HepG2 (cell line): ENCODE measurements around the gene CD164L2. TPM values are rescaled to one million over a fixed set of nuclear protein-coding genes. Genes with fewer than 3 reads are reported as not detected.

ENCODE experiments used
- ATAD3A ChIP-seq: sonication (generic); formaldehyde crosslinking; IDR thresholded peaks from 2 replicates; pipeline ENCODE4 v1.4.0; 2020; ENCODE audit warnings: missing genetic modification reagents
- BRCA1 ChIP-seq: sonication (generic); formaldehyde crosslinking; IDR thresholded peaks from 2 replicates; pipeline ENCODE4 v1.4.0; 2020; ENCODE audit warnings: missing genetic modification reagents
- CBFB ChIP-seq: sonication (generic); formaldehyde crosslinking; IDR thresholded peaks from 2 replicates; pipeline ENCODE4 v1.4.0; 2020; ENCODE audit warnings: missing genetic modification reagents
- CBX2 ChIP-seq, 2 experiments: fragments of 200-600 bp in 1 of 2; sonication (generic); formaldehyde crosslinking in 1 of 2; IDR thresholded peaks; 2 replicates each; pipeline versions ENCODE4 v1.7.0 to v1.8.1; 2018 to 2022; ENCODE audit warnings: low read depth in 2 of 2, low read length in 1 of 2, mild to moderate bottlenecking in 1 of 2, missing genetic modification reagents in 1 of 2
- FOXO1 ChIP-seq: sonication (generic); formaldehyde crosslinking; IDR thresholded peaks from 2 replicates; pipeline ENCODE4 v1.4.0; 2020; ENCODE audit warnings: missing genetic modification reagents
- GATA4 ChIP-seq: sonication (generic); IDR thresholded peaks from 2 replicates; pipeline ENCODE4 v1.6.1; 2016; ENCODE audit warnings: antibody characterized with exemption, low read depth, borderline replicate concordance
- KLF9 ChIP-seq: IDR thresholded peaks from 2 replicates; pipeline ENCODE4 v1.6.1; 2016; ENCODE audit warnings: low read depth
- KMT2A ChIP-seq: sonication (generic); formaldehyde crosslinking; IDR thresholded peaks from 2 replicates; pipeline ENCODE4 v1.4.0; 2020; ENCODE audit warnings: missing genetic modification reagents
- MLX ChIP-seq: IDR thresholded peaks from 2 replicates; pipeline ENCODE4 v1.6.1; 2016
- PITX1 ChIP-seq: sonication (generic); formaldehyde crosslinking; IDR thresholded peaks from 2 replicates; pipeline ENCODE4 v1.5.1; 2020; ENCODE audit warnings: mild to moderate bottlenecking, missing genetic modification reagents
- RNF2 ChIP-seq: fragments of 450-650 bp; conservative IDR thresholded peaks from 2 replicates; pipeline ENCODE4 v1.6.1; 2016; ENCODE audit warnings: low read depth
- SMARCC2 ChIP-seq: fragments of 450-650 bp; IDR thresholded peaks from 2 replicates; pipeline ENCODE4 v1.6.1; 2017; ENCODE audit warnings: antibody characterized with exemption, mild to moderate bottlenecking
- SNAPC2 ChIP-seq: sonication (generic); formaldehyde crosslinking; IDR thresholded peaks from 2 replicates; pipeline ENCODE4 v1.8.1; 2022; ENCODE audit warnings: mild to moderate bottlenecking, missing genetic modification reagents
- SP4 ChIP-seq: sonication (generic); formaldehyde crosslinking; IDR thresholded peaks from 2 replicates; pipeline ENCODE4 v1.8.1; 2023; ENCODE audit warnings: mild to moderate bottlenecking, missing genetic modification reagents
- SPEN ChIP-seq: sonication (generic); formaldehyde crosslinking; IDR thresholded peaks from 2 replicates; pipeline ENCODE4 v1.5.1; 2020; ENCODE audit warnings: low read depth, mild to moderate bottlenecking, missing genetic modification reagents
- TCF7 ChIP-seq: sonication (generic); IDR thresholded peaks from 2 replicates; pipeline ENCODE4 v1.6.1; 2016; ENCODE audit warnings: antibody characterized with exemption, low read depth
- TFE3 ChIP-seq: IDR thresholded peaks from 2 replicates; pipeline ENCODE4 v1.6.1; 2016
- ZNF160 ChIP-seq: sonication (generic); formaldehyde crosslinking; IDR thresholded peaks from 2 replicates; pipeline ENCODE4 v1.8.0; 2022; ENCODE audit warnings: mild to moderate bottlenecking, inconsistent platforms, missing genetic modification reagents
- ZNF329 ChIP-seq: sonication (generic); formaldehyde crosslinking; IDR thresholded peaks from 2 replicates; pipeline ENCODE4 v1.9.0; 2021; ENCODE audit warnings: low read depth, mild to moderate bottlenecking, missing genetic modification reagents
- ZNF33B ChIP-seq: sonication (generic); formaldehyde crosslinking; IDR thresholded peaks from 2 replicates; pipeline ENCODE4 v1.5.1; 2020; ENCODE audit warnings: mild to moderate bottlenecking, missing genetic modification reagents
- ZNF703 ChIP-seq: sonication (generic); formaldehyde crosslinking; IDR thresholded peaks from 2 replicates; pipeline ENCODE4 v1.5.1; 2020; ENCODE audit warnings: missing genetic modification reagents, mild to moderate bottlenecking, moderate library complexity, borderline replicate concordance
- ZNF883 ChIP-seq: sonication (generic); formaldehyde crosslinking; IDR thresholded peaks from 2 replicates; pipeline ENCODE4 v1.5.1; 2020; ENCODE audit warnings: mild to moderate bottlenecking, missing genetic modification reagents; ENCODE audit errors: not compliant biosample characterization
- ZSCAN25 ChIP-seq: sonication (generic); formaldehyde crosslinking; IDR thresholded peaks from 2 replicates; pipeline ENCODE4 v1.8.0; 2022; ENCODE audit warnings: mild to moderate bottlenecking, missing genetic modification reagents
- ZSCAN9 ChIP-seq: IDR thresholded peaks from 2 replicates; pipeline ENCODE4 v1.6.1; 2016; ENCODE audit warnings: borderline replicate concordance
- polyA plus RNA-seq, 8 experiments: library from polyadenylated mRNA; depleted of rRNA in 3 of 8; stranded (reverse) in 7 of 8; unstranded in 1 of 8; fragments of >200 nt; fragmentation: Illumina TruSeq in 4 of 8; extraction: Trizol in 4 of 8; gene quantifications; 2 replicates each; pipeline versions ENCODE4 v1.2.1 to v1.2.3, GENCODE V29; 2011 to 2016; ENCODE audit warnings: low read depth in 4 of 8, missing spikeins in 1 of 8, mixed read lengths in 1 of 8; ENCODE audit not compliant: insufficient read depth in 1 of 8
- total RNA-seq, 5 experiments: library from RNA; depleted of rRNA; stranded (reverse); fragments of >200 nt; fragmentation: Illumina TruSeq; extraction: Trizol; gene quantifications; 2 replicates each; pipeline ENCODE4 v1.2.3, GENCODE V29; 2016; ENCODE audit warnings: low read depth in 1 of 5
- TF ChIP-seq, protein P1 (sequence below): sonication (generic); formaldehyde crosslinking; IDR thresholded peaks from 2 replicates; pipeline ENCODE4 v1.8.1; 2023; ENCODE audit warnings: missing genetic modification reagents, mild to moderate bottlenecking, borderline replicate concordance
- TF ChIP-seq, protein P2 (sequence below): sonication (generic); formaldehyde crosslinking; IDR thresholded peaks from 2 replicates; pipeline ENCODE4 v1.4.0; 2020; ENCODE audit warnings: missing genetic modification reagents
- TF ChIP-seq, protein P3 (sequence below): IDR thresholded peaks from 2 replicates; pipeline ENCODE4 v1.6.1; 2016; ENCODE audit warnings: missing compliant biosample characterization, missing genetic modification reagents, borderline replicate concordance

The CD164L2 gene
- total and polyA plus RNA-seq, 2 of the 13 experiments (the other 11 are each of a cell fraction or from before 2014, with no cell fraction given): not detected

DNA sequence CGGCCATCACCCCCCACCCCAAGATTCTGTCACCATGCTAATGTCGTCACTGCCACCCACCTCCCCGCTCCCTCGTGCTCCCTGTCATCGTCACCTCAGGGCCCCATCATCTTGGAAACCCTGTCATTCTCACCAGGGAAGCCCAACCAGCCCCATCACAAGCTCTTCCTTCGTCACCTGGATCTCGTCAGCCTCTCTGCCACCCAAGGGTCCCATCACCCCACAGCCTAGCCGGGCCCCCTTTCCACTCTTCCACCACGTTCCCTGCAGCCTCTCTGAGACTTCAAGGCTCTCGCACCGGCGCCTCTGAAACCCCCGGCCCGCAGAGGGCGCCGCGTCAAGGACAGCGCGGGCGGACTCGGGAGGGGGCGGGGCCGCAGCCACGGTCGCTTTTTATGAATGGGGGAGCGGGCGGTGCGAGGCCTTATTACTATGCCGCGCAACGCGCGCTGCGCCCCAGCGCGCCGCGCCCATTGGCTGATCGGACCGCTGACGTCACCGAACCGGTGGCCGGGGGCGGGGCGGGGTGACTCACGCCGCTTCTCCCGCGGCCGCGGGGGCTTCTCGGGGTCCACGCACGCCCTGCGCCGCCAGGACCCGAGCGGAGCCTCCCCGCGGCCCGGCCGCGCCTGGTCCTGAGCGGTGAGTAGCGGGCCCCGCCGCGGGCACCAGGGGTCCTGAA lies 9.1 kb upstream of the CD164L2 start, which contains the start of gene GPR3 (continued):
- TF ChIP-seq ZSCAN25 (CRISPR knock-in tag): no peak
- no peak for TF ChIP-seq FOXO1 (CRISPR knock-in tag)
- TF ChIP-seq, protein P1, sequence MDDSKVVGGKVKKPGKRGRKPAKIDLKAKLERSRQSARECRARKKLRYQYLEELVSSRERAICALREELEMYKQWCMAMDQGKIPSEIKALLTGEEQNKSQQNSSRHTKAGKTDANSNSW: no peak
- no peak for TF ChIP-seq ZNF160
- TF ChIP-seq MLX (CRISPR knock-in tag): no peak
- no peak for TF ChIP-seq SMARCC2
- no peak for TF ChIP-seq ZNF33B
- TF ChIP-seq ZNF883 (CRISPR knock-in tag): no peak
- no peak for TF ChIP-seq CBFB
- no peak for TF ChIP-seq SNAPC2 (CRISPR knock-in tag)
- TF ChIP-seq, protein P2, sequence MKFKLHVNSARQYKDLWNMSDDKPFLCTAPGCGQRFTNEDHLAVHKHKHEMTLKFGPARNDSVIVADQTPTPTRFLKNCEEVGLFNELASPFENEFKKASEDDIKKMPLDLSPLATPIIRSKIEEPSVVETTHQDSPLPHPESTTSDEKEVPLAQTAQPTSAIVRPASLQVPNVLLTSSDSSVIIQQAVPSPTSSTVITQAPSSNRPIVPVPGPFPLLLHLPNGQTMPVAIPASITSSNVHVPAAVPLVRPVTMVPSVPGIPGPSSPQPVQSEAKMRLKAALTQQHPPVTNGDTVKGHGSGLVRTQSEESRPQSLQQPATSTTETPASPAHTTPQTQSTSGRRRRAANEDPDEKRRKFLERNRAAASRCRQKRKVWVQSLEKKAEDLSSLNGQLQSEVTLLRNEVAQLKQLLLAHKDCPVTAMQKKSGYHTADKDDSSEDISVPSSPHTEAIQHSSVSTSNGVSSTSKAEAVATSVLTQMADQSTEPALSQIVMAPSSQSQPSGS (CRISPR knock-in tag): peak; percentile 53
- no peak for TF ChIP-seq TFE3 (CRISPR knock-in tag)
- TF ChIP-seq SPEN (CRISPR knock-in tag): peak; percentile 45; the same call in 1 of the 2 replicates
- TF ChIP-seq KMT2A: no peak
- TF ChIP-seq, protein P3, sequence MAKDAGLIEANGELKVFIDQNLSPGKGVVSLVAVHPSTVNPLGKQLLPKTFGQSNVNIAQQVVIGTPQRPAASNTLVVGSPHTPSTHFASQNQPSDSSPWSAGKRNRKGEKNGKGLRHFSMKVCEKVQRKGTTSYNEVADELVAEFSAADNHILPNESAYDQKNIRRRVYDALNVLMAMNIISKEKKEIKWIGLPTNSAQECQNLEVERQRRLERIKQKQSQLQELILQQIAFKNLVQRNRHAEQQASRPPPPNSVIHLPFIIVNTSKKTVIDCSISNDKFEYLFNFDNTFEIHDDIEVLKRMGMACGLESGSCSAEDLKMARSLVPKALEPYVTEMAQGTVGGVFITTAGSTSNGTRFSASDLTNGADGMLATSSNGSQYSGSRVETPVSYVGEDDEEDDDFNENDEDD: peak; percentile 83
- no peak for TF ChIP-seq ATAD3A (CRISPR knock-in tag)
- no peak for TF ChIP-seq TCF7
- TF ChIP-seq GATA4: no peak
- no peak for TF ChIP-seq ZSCAN9
- TF ChIP-seq PITX1 (CRISPR knock-in tag): no peak
- no peak for TF ChIP-seq BRCA1
- no peak for TF ChIP-seq ZNF329
- TF ChIP-seq SP4: peak; percentile 64
- TF ChIP-seq CBX2 (IDR thresholded peaks at IDR 0.05; ENCODE audit: low read depth, low read length): no peak
- no peak for TF ChIP-seq CBX2 (CRISPR knock-in tag; IDR thresholded peaks at IDR 0.05; ENCODE audit: low read depth)
- no peak for TF ChIP-seq RNF2
- TF ChIP-seq ZNF703 (CRISPR knock-in tag): no peak
- TF ChIP-seq KLF9 (CRISPR knock-in tag): peak; percentile 81; the same call in 1 of the 2 replicates
